ENCODE results near the gene ITPK1.

GRCh38 chr14:93044556-93044955 lies 71.2 kb downstream of the ITPK1 start:
- TF ChIP-seq PHF8 (IDR thresholded peaks at IDR 0.05; ENCODE audit: borderline replicate concordance, low read depth) (no peak), JUNB (IDR thresholded peaks at IDR 0.05) (no peak), ESRRA (IDR thresholded peaks at IDR 0.05; ENCODE audit: borderline replicate concordance, low read length) (no peak), CTCF (IDR thresholded peaks at IDR 0.05) (no peak), SMC3 (IDR thresholded peaks at IDR 0.05) (no peak), POLR2A (IDR thresholded peaks at IDR 0.05; ENCODE audit: low read length) (no peak), CEBPB (IDR thresholded peaks at IDR 0.05) (no peak)
